NCI-H128 (cell line): Measurements from ENCODE around the gene ZNF106.

Experiments
- DNase-seq: peaks from one replicate; lab custom pipeline; 2025; ENCODE audit not compliant: unreplicated experiment; lab: John Stamatoyannopoulos, UW

The ZNF106 gene

DNA sequence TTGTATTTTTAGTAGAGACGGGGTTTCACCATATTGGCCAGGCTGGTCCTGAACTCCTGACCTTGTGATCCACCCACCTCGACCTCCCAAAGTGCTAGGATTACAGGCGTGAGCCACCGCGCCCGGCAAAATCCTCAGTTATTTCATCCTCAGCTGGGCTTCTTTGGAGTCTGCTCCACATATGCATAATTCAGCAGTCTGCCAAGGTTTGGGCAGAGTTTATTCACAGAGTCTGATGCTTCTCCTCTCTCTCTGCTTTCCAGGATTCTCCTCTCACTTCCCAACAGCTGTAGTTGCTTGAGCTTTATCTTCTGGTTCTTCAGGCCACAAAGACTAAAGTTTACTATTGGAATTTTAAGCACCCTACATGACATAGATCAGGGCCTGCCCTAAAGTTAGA, 8.2 kb downstream of the ZNF106 start:
- DNase-seq: no peak

DNA sequence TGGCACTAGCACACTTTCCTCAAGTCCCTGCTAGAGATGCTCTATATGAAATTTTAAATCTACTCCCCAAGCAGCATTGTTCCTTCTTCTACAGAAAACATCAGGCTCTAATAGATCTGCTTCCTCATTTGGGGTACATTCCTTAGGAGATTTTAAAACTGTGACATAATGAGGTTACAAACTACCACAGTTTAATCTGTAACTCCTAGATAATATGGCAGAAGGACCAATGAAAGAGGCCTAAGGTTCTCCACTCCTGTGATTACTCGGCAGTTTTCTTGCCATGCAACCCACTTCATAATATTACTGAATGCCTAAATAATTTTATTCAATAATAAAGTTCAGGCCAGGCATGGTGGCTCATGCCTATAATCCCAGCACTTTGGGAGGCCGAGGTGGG, 16.1 kb downstream of the ZNF106 start:
- no peak for DNase-seq

DNA sequence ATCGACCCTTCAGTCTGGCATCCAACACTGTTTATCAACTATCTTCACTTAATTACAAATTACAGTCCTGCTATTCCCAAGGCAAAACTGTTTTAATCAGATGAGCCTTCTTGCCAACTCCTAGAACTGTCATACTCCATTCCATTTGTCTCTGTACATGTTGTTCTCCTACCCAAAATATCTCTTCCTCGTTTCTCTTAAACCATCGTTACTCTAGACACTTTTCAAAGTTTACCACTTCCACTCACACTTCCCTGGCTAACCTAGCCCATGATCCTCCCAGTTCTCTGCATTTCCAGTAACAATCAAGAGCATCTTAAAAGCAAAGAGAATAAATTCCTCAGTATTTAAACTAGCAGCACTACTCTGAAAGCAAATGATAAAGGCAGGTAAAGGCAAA, 19.9 kb downstream of the ZNF106 start:
- DNase-seq: no peak

DNA sequence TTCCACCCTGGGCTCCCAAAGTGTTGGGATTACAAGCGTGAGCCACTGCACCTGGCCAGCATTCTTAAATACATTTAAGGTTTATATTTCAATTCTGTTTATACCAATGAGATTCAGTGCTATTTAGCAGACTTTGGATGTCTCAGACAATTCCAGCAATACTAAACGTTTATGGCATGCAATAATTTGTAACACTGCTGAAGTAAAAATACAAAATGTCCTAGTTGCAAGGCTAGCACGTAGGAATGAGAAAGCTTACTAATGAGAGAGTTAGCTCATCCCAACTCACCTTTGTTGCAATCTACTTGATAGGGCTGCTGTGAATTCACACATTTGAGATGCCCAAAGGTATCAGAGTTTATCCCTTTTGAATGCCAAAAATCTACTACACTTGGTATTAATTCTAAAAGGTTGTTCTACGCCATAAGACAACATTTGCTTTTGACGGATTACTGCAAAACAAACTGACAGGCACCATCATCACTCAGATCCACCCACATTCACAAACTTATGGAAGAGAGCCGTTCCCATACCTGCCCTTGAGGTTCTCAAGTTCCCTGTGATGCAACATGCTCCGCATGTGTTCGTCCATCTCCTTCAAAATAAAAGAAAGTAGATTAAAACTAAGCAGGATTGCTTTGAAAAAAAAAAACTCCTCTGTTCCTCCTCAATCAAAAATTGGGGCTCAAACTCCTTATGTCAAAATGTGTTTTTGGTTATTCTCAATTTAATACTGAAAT, 25.3 kb downstream of the ZNF106 start:
- no peak for DNase-seq

DNA sequence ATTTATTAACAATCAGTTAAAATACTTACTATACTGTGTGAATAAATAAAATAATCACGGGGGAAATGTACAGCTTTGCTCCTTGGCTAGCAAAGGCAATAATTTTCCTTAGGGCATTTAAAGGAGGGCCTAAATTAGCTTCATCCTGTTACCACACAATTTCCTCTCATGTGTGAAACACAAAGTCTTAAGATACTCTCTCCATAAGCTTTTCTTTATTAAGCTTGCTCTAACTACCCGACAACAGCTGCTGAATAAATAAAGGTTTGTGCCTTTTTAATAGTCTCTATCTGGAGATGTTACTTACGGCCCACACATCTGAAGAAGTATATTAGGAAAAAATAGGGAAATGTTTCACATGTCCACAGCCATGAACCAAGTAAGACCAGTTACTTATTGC, 29.7 kb downstream of the ZNF106 start:
- no peak for DNase-seq

DNA sequence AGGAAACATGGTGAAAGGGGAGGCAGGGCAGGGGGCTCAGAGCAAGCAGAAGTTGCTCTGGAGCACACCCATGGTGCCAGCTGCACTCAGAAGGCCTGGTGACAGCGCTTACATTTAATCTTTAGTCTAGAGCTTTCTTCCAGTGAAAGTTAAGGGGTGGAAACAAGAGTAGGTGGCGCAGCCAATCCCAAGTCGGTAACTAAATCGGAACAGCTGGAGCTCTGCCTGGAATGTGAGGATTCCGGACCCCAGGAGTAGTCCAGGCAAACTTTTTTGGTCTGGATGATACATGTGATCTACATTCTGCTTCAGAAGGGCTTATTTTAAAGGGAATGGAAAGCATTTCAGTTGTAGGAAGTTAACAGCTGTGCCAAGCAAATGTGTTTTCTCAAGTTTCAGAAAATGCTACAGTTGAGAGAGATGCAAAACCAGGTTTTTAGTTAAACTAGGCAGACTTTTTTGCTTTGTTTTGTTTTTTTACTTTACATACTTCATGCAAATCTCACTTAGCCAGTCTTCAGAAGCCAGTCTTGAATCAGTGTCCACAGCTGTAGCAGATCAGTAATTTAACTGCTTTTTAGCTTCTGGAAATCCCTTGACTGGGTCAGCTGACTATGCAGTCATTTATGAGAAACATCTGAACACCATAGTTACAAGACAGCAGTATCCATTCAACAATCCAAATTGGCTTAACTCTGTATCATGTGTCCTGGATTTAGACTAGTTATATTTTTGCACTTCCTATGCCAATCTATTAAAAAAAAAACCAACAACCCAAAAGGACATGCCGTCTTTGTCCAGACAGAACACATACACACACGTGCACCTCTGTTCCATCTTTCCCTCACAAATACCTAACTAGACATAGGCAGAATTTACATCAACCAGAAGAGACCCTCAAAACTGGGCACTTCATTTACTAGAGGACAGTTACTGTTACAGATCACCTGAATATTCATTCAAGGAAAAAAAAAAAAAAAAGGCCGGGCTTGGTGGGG, 33.2 kb downstream of the ZNF106 start:
- no peak for DNase-seq

DNA sequence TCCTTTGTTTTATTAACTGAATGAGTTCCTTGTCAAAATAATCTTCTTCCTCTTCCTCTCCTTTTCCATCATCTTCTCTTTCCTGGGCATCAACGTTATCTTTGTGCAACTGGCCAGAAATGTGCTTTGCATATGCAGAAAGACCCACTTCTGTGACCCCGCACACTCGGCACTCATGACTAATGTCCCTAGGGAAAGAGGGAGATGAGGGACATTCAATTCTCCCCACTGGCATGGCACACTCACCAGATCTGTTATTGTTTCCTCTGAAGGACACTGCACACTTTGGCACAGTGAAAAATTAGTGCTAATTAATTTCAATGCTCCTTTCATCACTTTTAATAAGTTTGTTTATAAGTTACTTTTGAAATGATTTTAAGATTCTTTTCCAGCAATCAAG, 34.0 kb downstream of the ZNF106 start:
- no peak for DNase-seq

DNA sequence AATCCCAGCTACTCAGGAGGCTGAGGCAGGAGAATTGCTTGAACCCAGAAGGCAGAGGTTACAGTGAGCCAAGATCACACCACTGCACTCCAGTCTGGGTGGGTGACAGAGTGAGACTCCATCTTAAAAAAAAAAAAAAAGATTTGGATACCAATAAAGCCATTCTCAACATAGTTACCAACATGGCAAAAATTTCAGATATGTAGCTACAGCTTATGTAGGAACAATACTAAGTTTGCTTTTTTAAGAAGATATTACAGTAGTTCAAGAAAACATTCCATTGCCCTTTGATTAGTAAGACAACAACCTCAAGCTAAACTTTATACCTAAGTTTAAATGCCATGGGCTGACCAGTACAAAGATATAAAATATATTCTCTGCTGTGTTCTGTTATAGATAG, 34.4 kb downstream of the ZNF106 start:
- DNase-seq: no peak

DNA sequence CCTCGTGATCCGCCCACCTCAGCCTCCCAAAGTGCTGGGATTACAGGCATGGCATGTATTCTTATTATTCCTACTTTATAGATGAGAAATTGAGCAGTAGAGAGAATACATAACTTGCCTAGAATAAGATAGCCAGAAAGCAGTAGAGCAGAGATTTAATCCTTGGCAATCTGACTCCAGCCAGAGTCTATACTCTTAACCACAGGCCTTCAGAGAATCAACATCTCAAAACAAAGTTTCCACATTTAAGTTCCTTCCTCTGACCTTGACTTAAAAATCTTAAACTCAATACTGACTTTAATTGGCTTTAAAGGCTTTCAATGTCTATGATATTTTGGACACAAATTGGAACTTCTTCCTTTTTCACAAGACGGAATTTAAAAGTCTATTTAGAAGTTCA, 37.1 kb downstream of the ZNF106 start:
- DNase-seq: no peak

DNA sequence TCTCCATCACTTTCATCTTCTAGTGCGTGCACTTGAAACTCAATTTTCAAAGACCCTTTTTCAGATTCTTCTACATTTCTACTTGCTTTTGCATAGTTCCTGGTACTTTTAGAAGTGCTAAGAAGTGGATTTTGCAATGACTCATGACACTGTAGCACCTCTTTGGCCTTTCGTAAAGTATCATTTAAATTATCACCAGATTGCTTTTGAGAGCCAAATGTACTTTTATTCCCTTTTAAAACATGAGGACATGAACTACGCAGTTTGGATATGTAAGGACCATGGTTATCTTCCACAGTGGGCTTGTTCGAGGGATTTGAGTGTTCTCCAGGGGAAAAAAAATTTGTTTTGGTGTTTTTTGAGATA, 40.5 kb downstream of the ZNF106 start:
- no peak for DNase-seq

DNA sequence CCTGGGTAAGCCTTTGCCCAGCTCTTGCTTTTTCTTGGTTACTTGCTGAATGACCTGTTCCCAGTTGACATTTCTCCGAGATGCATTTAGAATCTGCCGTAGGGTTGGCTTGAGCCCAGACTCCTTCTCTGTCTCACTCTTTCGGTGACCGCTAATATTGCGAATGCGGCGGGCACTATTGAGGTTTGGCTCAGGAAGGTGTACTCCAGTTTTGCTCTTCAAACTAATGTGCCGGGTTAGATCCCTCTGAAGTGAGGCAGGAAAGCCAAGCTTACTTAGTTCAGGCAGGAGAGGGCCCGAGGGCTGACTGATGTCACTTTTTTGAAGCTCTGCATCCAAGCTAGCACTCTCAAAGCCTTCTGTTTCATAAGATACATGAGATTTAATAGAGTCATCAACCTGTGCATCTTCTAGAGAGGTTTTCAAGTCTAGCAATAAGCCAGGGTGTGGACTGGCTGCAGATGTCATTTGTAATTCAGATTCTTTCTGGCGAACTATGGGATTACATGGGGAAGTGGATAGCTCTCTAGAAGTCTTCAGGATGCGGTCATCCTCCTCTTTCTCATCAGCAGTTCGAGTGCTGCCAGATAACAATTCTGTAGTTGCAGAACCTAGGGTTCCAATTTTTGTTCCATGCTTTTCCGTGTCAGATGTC, 41.0 kb downstream of the ZNF106 start:
- DNase-seq: no peak

DNA sequence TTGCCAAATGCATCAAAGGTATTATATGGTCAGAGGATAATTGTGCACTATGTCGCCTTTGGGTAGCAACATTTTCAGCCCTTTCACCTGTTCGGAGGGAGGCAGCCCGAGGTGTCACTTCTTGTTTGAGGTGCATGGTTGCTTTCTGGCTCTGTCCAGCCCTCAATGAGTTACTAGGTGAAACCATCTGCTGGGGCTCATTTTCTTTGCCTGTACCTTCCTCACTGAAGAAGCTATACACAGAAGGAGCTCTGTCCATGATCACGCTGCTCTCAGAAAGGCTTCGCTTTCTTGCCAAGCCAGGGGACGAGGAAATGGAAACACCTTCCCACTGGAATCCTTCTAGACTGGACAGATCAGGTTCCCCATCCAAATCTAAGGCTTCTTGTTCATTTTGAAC, 42.7 kb downstream of the ZNF106 start:
- DNase-seq: no peak

DNA sequence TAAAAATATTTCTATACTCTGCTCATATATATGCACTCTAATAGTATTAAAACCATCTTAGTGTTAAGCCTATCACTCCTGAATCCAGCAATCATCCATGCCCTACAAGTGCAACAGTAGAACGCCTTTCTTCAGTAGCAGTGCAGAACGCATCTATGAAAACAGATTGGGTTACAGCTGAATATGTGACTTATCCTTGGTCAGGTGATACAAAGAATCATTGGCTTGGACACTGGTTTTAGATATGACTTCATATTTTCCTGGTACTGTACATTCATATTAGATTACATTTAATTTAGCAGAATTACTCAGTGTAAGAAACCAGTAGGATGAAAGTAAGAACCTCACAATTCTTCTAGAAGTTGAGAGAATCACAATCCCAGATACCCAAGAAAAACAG, 43.3 kb downstream of the ZNF106 start:
- DNase-seq: no peak

DNA sequence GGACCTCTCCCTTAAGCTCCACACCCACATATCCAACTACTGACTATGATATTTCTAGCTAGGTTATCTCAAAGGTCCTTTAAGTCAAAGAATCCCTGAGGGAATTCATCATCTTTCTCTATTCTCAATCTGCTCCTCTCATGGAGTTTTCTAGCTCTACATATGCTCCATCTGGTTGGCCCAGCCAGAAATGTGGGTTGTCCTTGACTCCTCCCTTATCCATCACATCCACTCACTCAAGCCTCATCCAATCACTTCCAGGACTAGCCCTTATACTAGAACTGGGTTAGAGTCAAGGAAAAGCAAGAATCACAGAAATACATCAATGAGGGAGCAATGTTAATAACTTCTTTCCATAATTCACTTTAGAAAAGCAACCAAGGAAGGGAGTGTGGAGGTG, 45.4 kb downstream of the ZNF106 start:
- DNase-seq: no peak

DNA sequence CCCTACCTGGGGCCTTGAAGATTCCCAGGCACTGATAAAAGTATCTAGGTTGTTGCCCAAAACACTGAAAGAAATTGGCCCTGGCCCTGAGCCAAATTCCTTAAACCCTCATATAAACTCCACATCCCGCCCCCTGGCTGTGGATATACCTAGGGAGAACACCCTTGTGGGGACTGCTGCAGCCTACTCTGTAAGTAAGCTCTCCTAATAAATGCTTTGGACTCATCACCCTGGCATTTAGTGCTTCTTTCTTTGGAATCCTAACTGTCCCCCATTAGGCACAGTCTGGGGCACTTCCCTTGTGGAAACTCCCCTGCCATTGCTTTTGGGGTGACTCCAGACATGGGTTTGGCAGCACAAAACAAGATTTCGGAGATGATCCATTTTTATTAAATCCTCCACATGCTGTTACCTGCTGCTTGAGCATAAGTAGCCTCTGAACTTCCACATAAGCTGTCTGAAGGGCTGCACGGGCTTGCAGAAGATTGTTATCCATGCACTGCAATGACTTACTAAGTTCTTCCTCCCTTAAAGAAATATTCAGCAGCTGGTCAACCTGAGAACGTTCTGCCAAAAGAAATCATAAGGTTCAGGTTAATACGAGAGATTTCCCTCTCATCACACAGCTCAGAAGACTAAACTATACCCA, 46.4 kb downstream of the ZNF106 start:
- DNase-seq: no peak

DNA sequence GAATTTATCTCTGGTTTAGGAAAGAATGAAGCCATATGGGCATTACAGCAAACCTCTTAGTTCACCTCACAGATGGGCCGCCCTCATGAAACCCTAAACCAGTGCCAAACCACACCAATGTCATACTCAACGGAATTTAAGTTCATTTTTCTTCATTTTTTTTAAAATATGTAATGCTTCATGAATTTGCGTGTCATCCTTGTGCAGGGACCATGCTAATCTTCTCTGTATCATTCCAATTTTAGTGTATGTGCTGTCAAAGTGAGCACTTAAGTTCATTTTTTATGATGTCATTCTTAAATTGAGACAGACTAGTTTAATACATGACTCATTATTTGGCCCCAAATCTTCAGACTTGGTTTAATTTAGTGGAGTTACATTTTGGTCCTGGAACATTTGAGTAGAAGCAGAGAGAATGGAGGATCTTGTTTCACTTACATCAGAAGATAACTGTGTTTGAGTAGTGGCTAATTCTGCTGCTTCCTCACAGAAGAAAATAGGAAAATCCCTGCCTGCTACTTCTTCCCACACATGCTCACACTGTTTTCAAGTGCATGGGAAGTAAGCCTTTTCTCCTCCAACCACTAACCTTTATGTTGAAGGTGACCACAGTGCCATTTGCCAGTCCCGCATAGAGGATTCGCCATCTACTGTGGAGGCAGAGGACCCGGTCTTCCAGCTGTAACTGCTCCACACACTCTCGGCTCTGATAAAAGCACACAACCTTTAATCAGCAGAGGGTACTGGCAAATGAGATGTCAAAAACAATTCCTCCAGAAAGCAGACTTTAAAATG, 63.3 kb downstream of the ZNF106 start:
- no peak for DNase-seq

DNA sequence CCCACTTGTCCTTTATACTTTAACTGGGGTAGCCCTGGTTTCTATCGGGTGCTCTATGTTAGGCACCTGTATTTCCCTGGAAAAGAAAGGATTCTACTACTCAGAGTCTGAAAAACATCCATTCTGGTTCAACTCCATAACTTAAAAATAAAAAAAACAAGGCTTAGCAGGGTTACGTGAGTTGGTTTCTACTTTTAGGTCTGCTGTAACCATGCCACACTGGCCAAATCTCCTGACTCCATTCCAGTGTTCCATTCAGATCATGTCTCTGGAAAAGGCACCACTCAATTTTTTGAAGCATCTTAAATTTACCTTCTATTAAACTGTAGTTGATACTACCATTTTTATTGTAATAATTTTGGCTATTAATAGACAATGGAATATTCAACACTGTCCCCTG, 69.6 kb downstream of the ZNF106 start:
- no peak for DNase-seq

DNA sequence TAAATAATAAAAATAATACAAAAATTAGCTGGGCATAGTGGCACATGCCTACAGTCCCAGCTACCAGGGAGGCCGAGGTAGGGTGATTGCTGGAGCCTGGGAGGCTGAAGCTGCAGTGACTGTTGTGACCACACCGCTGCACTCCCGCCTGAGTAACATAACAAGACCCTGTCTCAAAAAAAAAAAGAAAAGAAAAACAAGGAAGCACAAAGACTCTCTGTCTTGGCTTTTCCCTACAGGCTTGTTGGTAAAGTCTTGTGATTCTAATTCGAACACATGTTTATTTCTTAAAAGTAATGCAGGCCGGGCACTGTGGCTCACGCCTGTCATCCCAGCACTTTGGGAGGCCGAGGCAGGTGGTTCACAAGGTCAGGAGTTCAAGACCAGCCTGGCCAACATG, 71.6 kb downstream of the ZNF106 start:
- no peak for DNase-seq

DNA sequence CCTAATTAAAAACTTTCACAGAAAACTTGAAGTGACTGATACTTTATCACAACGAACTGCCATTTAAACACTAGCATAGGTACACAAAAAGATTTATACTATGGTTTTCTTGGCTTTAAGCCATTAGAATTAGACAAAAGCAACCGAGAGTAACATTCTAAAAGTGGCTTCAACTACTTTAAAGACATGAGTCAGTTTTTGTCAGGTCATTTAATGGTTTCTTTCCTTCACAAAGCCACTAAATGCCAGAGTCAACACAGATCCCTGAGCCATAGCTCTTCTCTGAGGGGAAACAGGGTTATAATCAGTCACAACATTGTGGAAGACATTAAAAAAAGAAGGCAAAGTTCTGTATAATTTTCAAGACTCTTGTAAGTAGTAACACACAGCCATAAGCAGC, 77.0 kb downstream of the ZNF106 start:
- DNase-seq: no peak

DNA sequence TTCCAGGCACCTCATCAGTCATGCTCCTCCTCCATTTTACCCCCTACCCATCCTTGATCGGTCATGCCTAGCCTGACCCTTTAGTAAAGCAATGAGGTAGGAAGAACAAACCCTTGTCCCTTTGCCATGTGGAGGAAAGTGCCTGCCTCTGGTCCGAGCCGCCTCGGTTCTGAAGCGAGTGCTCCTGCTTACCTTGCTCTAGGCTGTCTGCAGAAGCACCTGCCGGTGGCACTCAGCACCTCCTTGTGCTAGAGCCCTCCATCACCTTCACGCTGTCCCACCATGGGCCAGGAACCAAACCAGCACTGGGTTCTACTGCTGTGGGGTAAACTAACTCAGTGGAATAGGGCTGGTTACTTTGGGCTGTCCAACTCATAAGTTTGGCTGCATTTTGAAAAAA, 79.1 kb downstream of the ZNF106 start:
- DNase-seq: no peak

DNA sequence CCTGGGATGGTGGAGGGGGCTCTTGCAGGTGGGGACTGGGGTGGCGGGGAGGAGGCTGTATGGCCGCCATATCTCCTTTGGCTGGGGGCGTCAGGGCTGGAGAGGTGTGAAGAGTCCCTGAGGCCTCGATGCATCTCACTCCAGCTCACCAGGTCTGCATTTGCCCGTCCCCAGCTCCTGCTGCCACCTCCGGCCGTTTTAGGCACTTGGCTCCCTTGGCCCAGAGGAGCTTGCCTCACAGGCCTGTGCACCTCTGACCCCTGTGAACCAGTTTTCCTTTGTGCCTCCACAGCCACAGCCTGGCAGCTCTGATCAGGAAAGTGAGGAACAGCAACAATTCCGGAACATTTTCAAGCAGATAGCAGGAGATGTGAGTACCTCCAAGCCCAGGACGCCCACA, 81.9 kb downstream of the ZNF106 start:
- no peak for DNase-seq
